IMR-90 (cell line): ENCODE results near the gene MS4A5. TPM values are rescaled to one million over a fixed set of nuclear protein-coding genes. Genes with fewer than 3 reads are reported as not detected.

Experiments used
- ATAC-seq: fragments of 200-7000 bp; cut with Tn5 transposase; 2 replicates; pipeline ENCODE4 v1.9.1; 2020; ENCODE audit warnings: low read depth, mild to moderate bottlenecking, moderate library complexity
- BruUV-seq: library from RNA; stranded (reverse); fragments of 400-500 nt; replicated peaks from 2 replicates; lab custom pipeline; 2021; lab: Mats Ljungman, UMichigan
- CTCF ChIA-PET: fragments of 300-600 bp; formaldehyde crosslinking; extraction: SDS; loops from one replicate; lab custom pipeline; 2021; ENCODE audit warnings: antibody characterized with exemption; lab: Yijun Ruan, JAX
- POLR2A ChIA-PET: fragments of 300-600 bp; sonication (Branson Sonifier 250); formaldehyde crosslinking; loops from one replicate; lab custom pipeline; 2022; ENCODE audit warnings: antibody characterized with exemption; ENCODE audit not compliant: unreplicated experiment; lab: Charles Lee
- DNase-seq: peaks from one replicate; pipeline ENCODE4 v3.0.0; 2013
- H2AFZ ChIP-seq: replicated peaks from 2 replicates; pipeline ENCODE3; 2013; ENCODE audit warnings: low read length, mild to moderate bottlenecking; ENCODE audit not compliant: poor library complexity
- H2AK5ac ChIP-seq: 2 replicates; pipeline ENCODE4 v1.6.1; 2013; ENCODE audit warnings: low read depth, low read length, inconsistent platforms
- H2AK9ac ChIP-seq: replicated peaks from 2 replicates; pipeline ENCODE3; 2013; ENCODE audit warnings: mild to moderate bottlenecking, low read depth, low read length, moderate library complexity; ENCODE audit not compliant: poor library complexity
- H2BK120ac ChIP-seq: 2 replicates; pipeline ENCODE4 v1.6.1; 2013; ENCODE audit warnings: low read depth, low read length, inconsistent platforms
- H2BK15ac ChIP-seq: 3 replicates; pipeline ENCODE4 v1.6.1; 2013; ENCODE audit warnings: low read depth, low read length, inconsistent platforms
- H2BK20ac ChIP-seq: 2 replicates; pipeline ENCODE4 v1.6.1; 2013; ENCODE audit warnings: low read depth, mild to moderate bottlenecking, inconsistent platforms, low read length, moderate library complexity
- H2BK5ac ChIP-seq: 2 replicates; pipeline ENCODE4 v1.6.1; 2013; ENCODE audit warnings: mild to moderate bottlenecking, low read depth, low read length, inconsistent platforms; ENCODE audit not compliant: poor library complexity, severe bottlenecking
- H3K14ac ChIP-seq: replicated peaks from 2 replicates; pipeline ENCODE4 v1.6.1; 2013; ENCODE audit warnings: low read depth, low read length, inconsistent platforms
- H3K18ac ChIP-seq: 2 replicates; pipeline ENCODE4 v1.6.1; 2013; ENCODE audit warnings: low read depth, low read length, control low read depth
- H3K23ac ChIP-seq: 2 replicates; pipeline ENCODE4 v1.6.1; 2013; ENCODE audit warnings: low read depth, low read length, inconsistent platforms
- H3K27ac ChIP-seq: 2 replicates; pipeline ENCODE4 v1.5.1; 2013; ENCODE audit warnings: mild to moderate bottlenecking, control low read depth, low read length; ENCODE audit not compliant: insufficient read depth
- H3K27me3 ChIP-seq: 2 replicates; pipeline ENCODE4 v1.6.1; 2013; ENCODE audit warnings: low read length; ENCODE audit not compliant: control insufficient read depth, insufficient read depth
- H3K36me3 ChIP-seq: 2 replicates; pipeline ENCODE4 v1.6.1; 2013; ENCODE audit warnings: low read length, mixed read lengths; ENCODE audit not compliant: control insufficient read depth, insufficient read depth
- H3K4ac ChIP-seq: 2 replicates; pipeline ENCODE4 v1.6.1; 2013; ENCODE audit warnings: low read depth, low read length, inconsistent platforms
- H3K4me1 ChIP-seq: 2 replicates; pipeline ENCODE4 v1.6.1; 2013; ENCODE audit warnings: low read length, mixed read lengths; ENCODE audit not compliant: control insufficient read depth, insufficient read depth
- H3K4me2 ChIP-seq: 2 replicates; pipeline ENCODE4 v1.6.1; 2013; ENCODE audit warnings: low read depth, mild to moderate bottlenecking, control low read depth, low read length, moderate library complexity
- H3K4me3 ChIP-seq: 2 replicates; pipeline ENCODE4 v1.5.1; 2013; ENCODE audit warnings: low read depth, mild to moderate bottlenecking, control low read depth, low read length, moderate library complexity; ENCODE audit not compliant: insufficient read depth
- H3K56ac ChIP-seq: 2 replicates; pipeline ENCODE4 v1.6.1; 2013; ENCODE audit warnings: low read length, inconsistent platforms; ENCODE audit not compliant: insufficient read depth; ENCODE audit errors: extremely low read depth
- H3K79me1 ChIP-seq, 2 experiments: 2 replicates each; pipeline ENCODE4 v1.6.1; 2013; ENCODE audit warnings: low read length in 2 of 2, inconsistent platforms in 1 of 2, low read depth in 1 of 2
- H3K9ac ChIP-seq: 2 replicates; pipeline ENCODE4 v1.6.1; 2013; ENCODE audit warnings: low read depth, low read length, control low read depth
- H3K9me1 ChIP-seq: 2 replicates; pipeline ENCODE4 v1.6.1; 2013; ENCODE audit warnings: low read length, inconsistent platforms; ENCODE audit not compliant: insufficient read depth
- H3K9me3 ChIP-seq: 2 replicates; pipeline ENCODE4 v1.6.1; 2013; ENCODE audit warnings: low read length; ENCODE audit not compliant: control insufficient read depth, insufficient read depth
- H4K20me1 ChIP-seq: 2 replicates; pipeline ENCODE4 v1.6.1; 2013; ENCODE audit warnings: low read length, inconsistent platforms; ENCODE audit not compliant: insufficient read depth
- H4K5ac ChIP-seq: 2 replicates; pipeline ENCODE4 v1.6.1; 2013; ENCODE audit warnings: mild to moderate bottlenecking, low read depth, low read length, control low read depth
- H4K8ac ChIP-seq, 2 experiments: 2 replicates each; pipeline ENCODE4 v1.6.1; 2013; ENCODE audit warnings: low read depth in 2 of 2, low read length in 2 of 2, control low read depth in 1 of 2, inconsistent platforms in 1 of 2
- H4K91ac ChIP-seq: 2 replicates; pipeline ENCODE4 v1.6.1; 2013; ENCODE audit warnings: low read depth, low read length, inconsistent platforms; ENCODE audit not compliant: insufficient read depth
- MAFK ChIP-seq: IDR thresholded peaks from 2 replicates; pipeline ENCODE4 v1.6.1; 2012; ENCODE audit warnings: low read depth, low read length, improper control_type of control experiment
- WGBS, 2 experiments: methylation state at CpG; one replicate each; pipeline versions ENCODE4 v1.1.5 to v1.1.7; 2013; ENCODE audit warnings: missing lambda C conversion rate in 2 of 2; ENCODE audit not compliant: insufficient read length in 1 of 2; ENCODE audit errors: extremely low coverage in 2 of 2; 5-methylcytosine and 5-hydroxymethylcytosine counted together
- dilution Hi-C: fragments of 300-500 bp; cut with HindIII; formaldehyde crosslinking; loops from one replicate; pipeline ENCODE4 v1.14.3; 2018; ENCODE audit warnings: low sequenced_read_pairs; ENCODE audit not compliant: unreplicated experiment
- in situ Hi-C: fragments of 300-500 bp; cut with MboI; formaldehyde crosslinking; loops from 3 replicates; pipeline ENCODE4 v1.14.3; 2019; ENCODE audit warnings: low sequenced_read_pairs, inconsistent platforms, mixed read lengths
- intact Hi-C: fragments of 100-400 bp; cut with micrococcal nuclease; formaldehyde crosslinking; loops from 2 replicates; pipeline ENCODE4 v1.10.0; 2022
- polyA plus RNA-seq, 3 experiments: library from polyadenylated mRNA; depleted of rRNA; stranded (reverse); fragments of >200 nt; gene quantifications; 2 replicates each; pipeline ENCODE4 v1.2.3, GENCODE V29; 2012; ENCODE audit warnings: low replicate concordance in 1 of 3
- total RNA-seq: library from RNA; depleted of rRNA; stranded (reverse); fragments of >200 nt; gene quantifications from 2 replicates; pipeline ENCODE4 v1.2.3, GENCODE V29; 2012

The MS4A5 gene
- total and polyA plus RNA-seq, 2 of the 4 experiments (the other 2 are of a cell fraction), result not detected

- TF ChIP-seq MAFK, result no peak
- Histone ChIP-seq H3K4me3 (no peak overlapping the region), H3K27me3 (no peaks in the 10 kb centered on the region), H4K8ac (no peak overlapping the region), H3K4me1 (no peaks in the 10 kb centered on the region), H2BK15ac (no peak overlapping the region), H3K18ac (no peak overlapping the region), H3K23ac (no peak overlapping the region), H3K4ac (no peak overlapping the region), H3K56ac (no peak overlapping the region), H2AK9ac (no peak overlapping the region), H3K9ac (no peak overlapping the region), H3K4me2 (no peak overlapping the region), H2AK5ac (no peak overlapping the region), H3K14ac (no peak overlapping the region), H4K91ac (no peak overlapping the region), H3K27ac (no peak overlapping the region), H3K9me3 (peaks cover 6% of the 10 kb centered on the region; the same call in 1 of the 2 replicates), H4K20me1 (no peaks in the 10 kb centered on the region), H2BK120ac (no peak overlapping the region), H3K9me1 (no peaks in the 10 kb centered on the region), H4K5ac (no peak overlapping the region), H3K36me3 (no peaks in the 10 kb centered on the region), H2BK20ac (no peak overlapping the region), H2AFZ (no peak overlapping the region), H3K79me1 (no peaks in the 10 kb centered on the region), H2BK5ac (no peak overlapping the region)
- no TSS peak for BruUV-seq
- dilution Hi-C loops, result no loop called here
- in situ Hi-C loops, result no loop called here
- intact Hi-C loops, result no loop called here
- DNase-seq, result no peak
- WGBS, 2 experiments, result 33% methylated on average over 1 of the region's 3 CpGs; no CpG with 5 or more reads in 1 of the 2 experiments
- CTCF ChIA-PET, result no interaction called here
- POLR2A ChIA-PET, result interaction anchor here (0.5 kb wide), 1 partner anchor 529 kb away, joined by 3 read pairs; no protein-coding TSS in a partner anchor
- no peak for ATAC-seq
These were observed 28.2 kb downstream of the MS4A5 start for GRCh38 chr11:60457576-60457975.
